Measurements from ENCODE around the gene HNRNPDL. TPM values are rescaled to one million over a fixed set of nuclear protein-coding genes. Genes with fewer than 3 reads are reported as not detected.

The HNRNPDL gene
- polyA plus RNA-seq, 1 experiment: 275 TPM

DNA sequence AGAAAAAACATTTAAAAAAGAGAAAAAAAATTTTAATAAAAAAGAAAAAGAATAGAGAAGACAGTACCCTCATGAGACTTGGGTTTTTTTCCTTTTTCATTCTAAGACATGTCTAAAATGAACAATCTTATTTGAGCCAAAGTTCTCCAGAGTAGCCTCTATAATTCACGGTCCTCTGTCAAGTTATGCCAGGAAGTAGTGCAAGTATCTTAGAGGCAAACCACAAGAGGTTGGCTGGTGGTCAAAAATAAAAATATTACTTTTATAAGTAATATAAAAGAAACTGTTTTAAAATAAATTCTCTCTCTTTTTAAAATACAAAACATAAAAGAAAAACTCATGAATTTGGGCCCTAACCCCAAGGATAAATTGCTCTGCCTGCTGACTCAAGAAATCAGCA lies 26.5 kb downstream of the HNRNPDL start:
- DNase-seq (ENCODE audit: low read depth, low spot score): no peak
- CTCF ChIA-PET: no interaction called here
- no peaks in the 10 kb centered on the region for H3K27me3 ChIP-seq (ENCODE audit: control insufficient read depth, insufficient read depth, low read length)
- H3K27ac ChIP-seq (ENCODE audit: low read depth, low read length): no peak overlapping the region
- POLR2A ChIA-PET: no interaction called here
- TF ChIP-seq, protein P1, sequence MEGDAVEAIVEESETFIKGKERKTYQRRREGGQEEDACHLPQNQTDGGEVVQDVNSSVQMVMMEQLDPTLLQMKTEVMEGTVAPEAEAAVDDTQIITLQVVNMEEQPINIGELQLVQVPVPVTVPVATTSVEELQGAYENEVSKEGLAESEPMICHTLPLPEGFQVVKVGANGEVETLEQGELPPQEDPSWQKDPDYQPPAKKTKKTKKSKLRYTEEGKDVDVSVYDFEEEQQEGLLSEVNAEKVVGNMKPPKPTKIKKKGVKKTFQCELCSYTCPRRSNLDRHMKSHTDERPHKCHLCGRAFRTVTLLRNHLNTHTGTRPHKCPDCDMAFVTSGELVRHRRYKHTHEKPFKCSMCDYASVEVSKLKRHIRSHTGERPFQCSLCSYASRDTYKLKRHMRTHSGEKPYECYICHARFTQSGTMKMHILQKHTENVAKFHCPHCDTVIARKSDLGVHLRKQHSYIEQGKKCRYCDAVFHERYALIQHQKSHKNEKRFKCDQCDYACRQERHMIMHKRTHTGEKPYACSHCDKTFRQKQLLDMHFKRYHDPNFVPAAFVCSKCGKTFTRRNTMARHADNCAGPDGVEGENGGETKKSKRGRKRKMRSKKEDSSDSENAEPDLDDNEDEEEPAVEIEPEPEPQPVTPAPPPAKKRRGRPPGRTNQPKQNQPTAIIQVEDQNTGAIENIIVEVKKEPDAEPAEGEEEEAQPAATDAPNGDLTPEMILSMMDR (IDR thresholded peaks at IDR 0.05; ENCODE audit: low read depth, low read length): no peak
- H3K9me3 ChIP-seq (ENCODE audit: control insufficient read depth, insufficient read depth, low read length): no peaks in the 10 kb centered on the region
- H3K4me3 ChIP-seq (ENCODE audit: low read depth, low read length): no peak overlapping the region

DNA sequence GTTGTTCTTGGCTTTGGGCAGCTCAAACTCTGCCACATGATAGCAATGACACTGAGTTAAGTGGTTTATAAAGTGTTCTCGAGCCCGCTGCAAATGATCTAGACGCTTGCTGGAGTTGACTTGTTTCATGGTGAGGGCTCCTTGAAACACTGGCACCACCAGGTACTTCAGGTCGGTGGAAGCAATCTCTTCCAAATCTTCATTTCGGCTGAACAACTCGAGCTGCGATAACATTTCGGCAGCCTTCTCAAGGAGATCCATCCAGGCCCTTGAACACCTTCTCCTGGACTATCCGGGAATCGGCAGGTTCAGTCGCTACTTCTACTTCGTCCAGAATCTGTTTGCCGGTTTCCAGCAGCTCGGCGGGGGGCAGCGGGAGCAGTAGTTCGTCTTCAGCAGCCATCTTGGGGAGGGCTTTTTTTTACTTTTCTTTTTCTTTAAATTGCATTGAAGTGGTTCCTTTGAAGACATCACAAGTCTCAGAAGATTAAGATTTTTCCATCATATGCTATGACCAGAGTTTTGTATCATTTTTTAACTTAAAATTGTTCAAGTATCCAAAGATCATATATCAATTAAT lies 28.0 kb downstream of the HNRNPDL start:
- no peak overlapping the region for H3K27ac ChIP-seq (ENCODE audit: low read depth, low read length)
- no peaks in the 10 kb centered on the region for H3K9me3 ChIP-seq (ENCODE audit: control insufficient read depth, insufficient read depth, low read length)
- no peak overlapping the region for H3K4me3 ChIP-seq (ENCODE audit: low read depth, low read length)
- POLR2A ChIA-PET: no interaction called here
- TF ChIP-seq, protein P1 (IDR thresholded peaks at IDR 0.05; ENCODE audit: low read depth, low read length): no peak
- DNase-seq (ENCODE audit: low read depth, low spot score): no peak
- CTCF ChIA-PET: no interaction called here
- H3K27me3 ChIP-seq (ENCODE audit: control insufficient read depth, insufficient read depth, low read length): no peaks in the 10 kb centered on the region

DNA sequence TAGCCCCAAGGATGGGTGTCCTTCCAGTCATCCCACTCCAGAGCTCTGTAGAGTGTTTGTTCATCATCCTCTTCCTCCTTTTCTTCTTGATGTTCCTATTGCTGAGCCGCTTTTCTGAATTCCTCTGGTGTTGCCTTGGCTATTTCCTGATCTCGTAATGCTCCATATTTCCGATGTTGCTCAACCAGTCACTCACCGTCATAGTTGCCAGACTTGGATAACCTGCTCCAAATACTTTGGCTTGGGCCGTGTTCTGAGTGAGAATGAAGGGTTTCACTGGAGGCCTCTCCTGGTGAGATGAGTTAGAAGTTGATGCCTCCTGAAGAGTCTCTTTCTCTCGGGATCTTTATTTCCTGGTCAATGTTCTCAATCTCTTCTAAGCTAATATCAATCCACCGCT lies 28.7 kb downstream of the HNRNPDL start:
- no peaks in the 10 kb centered on the region for H3K9me3 ChIP-seq (ENCODE audit: control insufficient read depth, insufficient read depth, low read length)
- H3K4me3 ChIP-seq (ENCODE audit: low read depth, low read length): no peak overlapping the region
- ChIA-PET POLR2A (no interaction called here), CTCF (no interaction called here)
- no peaks in the 10 kb centered on the region for H3K27me3 ChIP-seq (ENCODE audit: control insufficient read depth, insufficient read depth, low read length)
- TF ChIP-seq, protein P1 (IDR thresholded peaks at IDR 0.05; ENCODE audit: low read depth, low read length): no peak
- no peak overlapping the region for H3K27ac ChIP-seq (ENCODE audit: low read depth, low read length)
- DNase-seq (ENCODE audit: low read depth, low spot score): no peak

DNA sequence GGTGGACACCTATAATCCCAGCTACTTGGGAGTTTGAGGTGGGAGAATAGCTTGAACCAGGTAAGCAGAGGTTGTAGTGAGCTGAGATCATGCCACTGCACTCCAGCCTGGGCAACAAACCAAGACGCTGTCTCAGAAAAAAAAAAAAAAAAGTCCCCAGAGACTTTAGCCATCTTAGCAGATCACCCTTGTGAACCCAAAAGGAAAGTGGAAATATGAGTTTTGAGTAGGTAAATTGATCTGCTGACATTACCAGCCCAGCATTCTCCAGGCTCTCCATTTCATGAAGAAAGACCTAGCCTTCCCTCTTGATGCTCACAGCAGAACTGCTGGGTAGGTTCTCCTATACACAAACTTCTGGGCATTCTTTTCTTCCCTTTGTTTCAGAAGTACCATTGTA lies 32.0 kb downstream of the HNRNPDL start:
- Histone ChIP-seq H3K9me3 (ENCODE audit: control insufficient read depth, insufficient read depth, low read length) (no peaks in the 10 kb centered on the region), H3K27me3 (ENCODE audit: control insufficient read depth, insufficient read depth, low read length) (no peaks in the 10 kb centered on the region), H3K27ac (ENCODE audit: low read depth, low read length) (no peak overlapping the region), H3K4me3 (ENCODE audit: low read depth, low read length) (no peak overlapping the region)
- ChIA-PET POLR2A (no interaction called here), CTCF (no interaction called here)
- no peak for DNase-seq (ENCODE audit: low read depth, low spot score)
- TF ChIP-seq, protein P1 (IDR thresholded peaks at IDR 0.05; ENCODE audit: low read depth, low read length): no peak

DNA sequence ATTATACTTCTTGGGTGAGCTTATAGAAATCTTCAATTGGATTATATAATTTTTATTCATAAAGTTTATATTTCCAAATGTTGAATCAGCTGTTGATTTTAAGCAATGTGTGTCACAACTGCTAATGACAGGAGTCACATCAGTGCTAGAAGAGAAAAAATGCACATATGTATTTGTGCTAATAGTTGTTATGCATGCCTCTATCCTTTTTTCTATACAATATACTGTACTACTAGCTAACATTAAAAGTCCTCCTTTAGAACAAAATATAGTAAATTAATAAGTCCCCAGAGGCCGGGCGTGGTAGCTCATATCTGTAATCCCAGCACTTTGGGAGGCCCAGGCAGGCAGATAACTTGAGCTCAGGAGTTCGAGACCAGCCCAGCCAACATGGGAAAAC lies 32.7 kb downstream of the HNRNPDL start:
- TF ChIP-seq, protein P1 (IDR thresholded peaks at IDR 0.05; ENCODE audit: low read depth, low read length): no peak

More for the DNA sequence above, 32.7 kb downstream of the HNRNPDL start:
- Histone ChIP-seq H3K9me3 (ENCODE audit: control insufficient read depth, insufficient read depth, low read length) (no peaks in the 10 kb centered on the region), H3K27ac (ENCODE audit: low read depth, low read length) (no peak overlapping the region), H3K4me3 (ENCODE audit: low read depth, low read length) (no peak overlapping the region), H3K27me3 (ENCODE audit: control insufficient read depth, insufficient read depth, low read length) (no peaks in the 10 kb centered on the region)
- DNase-seq (ENCODE audit: low read depth, low spot score): no peak
- ChIA-PET CTCF (no interaction called here), POLR2A (no interaction called here)
